ENCODE measurements around the gene RAD51B. TPM values are rescaled to one million over a fixed set of nuclear protein-coding genes. Genes with fewer than 3 reads are reported as not detected.

RAD51B gene
- total RNA-seq, 1 experiment from 2014 or later, result 14.2 TPM

DNA sequence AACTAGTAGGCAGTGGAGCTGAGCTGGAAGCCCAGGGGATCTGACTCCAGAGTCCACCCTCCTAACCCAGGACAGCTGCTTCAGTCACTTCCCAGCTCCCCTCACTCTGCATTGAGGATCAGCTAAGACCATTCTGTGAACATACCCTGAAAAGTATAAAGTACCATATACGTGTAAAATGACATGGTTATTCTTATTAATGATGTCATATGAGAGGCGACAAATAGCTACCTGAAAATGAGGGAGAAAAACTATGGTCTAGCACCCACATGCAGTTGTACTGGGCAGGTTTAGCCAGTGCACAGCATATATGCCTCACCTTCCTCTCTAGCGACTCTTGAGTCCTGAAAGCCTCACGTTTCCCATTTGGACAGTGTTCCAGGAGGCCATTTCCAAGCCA lies 461.9 kb downstream of the RAD51B start:
- H3K4me1 Mint-ChIP-seq, result peaks cover 24% of the 10 kb centered on the region
- ChIA-PET CTCF (no interaction called here), POLR2A (no interaction called here)
- H3K9me3 Mint-ChIP-seq, result no peaks in the 10 kb centered on the region
- ATAC-seq (no peak), DNase-seq (ENCODE audit: low spot score) (no peak)
- no peak overlapping the region for H3K27ac Mint-ChIP-seq
- TF ChIP-seq ZNF317 (CRISPR knock-in tag; IDR thresholded peaks at IDR 0.05; ENCODE audit: borderline replicate concordance, low read depth) (no peak), SMAD4 (CRISPR knock-in tag; IDR thresholded peaks at IDR 0.05) (no peak), ZMAT4 (CRISPR knock-in tag; IDR thresholded peaks at IDR 0.05) (no peak), E2F5 (CRISPR knock-in tag; IDR thresholded peaks at IDR 0.05) (no peak), ZNF138 (CRISPR knock-in tag; conservative IDR thresholded peaks at IDR 0.05) (no peak), FOXK1 (CRISPR knock-in tag; IDR thresholded peaks at IDR 0.05) (no peak), ZNF121 (CRISPR knock-in tag; IDR thresholded peaks at IDR 0.05) (no peak), STAT6 (CRISPR knock-in tag; conservative IDR thresholded peaks at IDR 0.05; ENCODE audit: low read depth) (no peak), OVOL2 (CRISPR knock-in tag; IDR thresholded peaks at IDR 0.05; ENCODE audit: borderline replicate concordance) (no peak), PRDM15 (CRISPR knock-in tag; IDR thresholded peaks at IDR 0.05) (no peak), ESRRA (CRISPR knock-in tag; IDR thresholded peaks at IDR 0.05; ENCODE audit: borderline replicate concordance) (no peak), GTF2I (CRISPR knock-in tag; conservative IDR thresholded peaks at IDR 0.05) (no peak), SMAD3 (CRISPR knock-in tag; IDR thresholded peaks at IDR 0.05; ENCODE audit: borderline replicate concordance) (no peak), ZNF219 (CRISPR knock-in tag; IDR thresholded peaks at IDR 0.05; ENCODE audit: borderline replicate concordance) (no peak), CREM (CRISPR knock-in tag; IDR thresholded peaks at IDR 0.05) (no peak)
- TF ChIP-seq, protein P1, sequence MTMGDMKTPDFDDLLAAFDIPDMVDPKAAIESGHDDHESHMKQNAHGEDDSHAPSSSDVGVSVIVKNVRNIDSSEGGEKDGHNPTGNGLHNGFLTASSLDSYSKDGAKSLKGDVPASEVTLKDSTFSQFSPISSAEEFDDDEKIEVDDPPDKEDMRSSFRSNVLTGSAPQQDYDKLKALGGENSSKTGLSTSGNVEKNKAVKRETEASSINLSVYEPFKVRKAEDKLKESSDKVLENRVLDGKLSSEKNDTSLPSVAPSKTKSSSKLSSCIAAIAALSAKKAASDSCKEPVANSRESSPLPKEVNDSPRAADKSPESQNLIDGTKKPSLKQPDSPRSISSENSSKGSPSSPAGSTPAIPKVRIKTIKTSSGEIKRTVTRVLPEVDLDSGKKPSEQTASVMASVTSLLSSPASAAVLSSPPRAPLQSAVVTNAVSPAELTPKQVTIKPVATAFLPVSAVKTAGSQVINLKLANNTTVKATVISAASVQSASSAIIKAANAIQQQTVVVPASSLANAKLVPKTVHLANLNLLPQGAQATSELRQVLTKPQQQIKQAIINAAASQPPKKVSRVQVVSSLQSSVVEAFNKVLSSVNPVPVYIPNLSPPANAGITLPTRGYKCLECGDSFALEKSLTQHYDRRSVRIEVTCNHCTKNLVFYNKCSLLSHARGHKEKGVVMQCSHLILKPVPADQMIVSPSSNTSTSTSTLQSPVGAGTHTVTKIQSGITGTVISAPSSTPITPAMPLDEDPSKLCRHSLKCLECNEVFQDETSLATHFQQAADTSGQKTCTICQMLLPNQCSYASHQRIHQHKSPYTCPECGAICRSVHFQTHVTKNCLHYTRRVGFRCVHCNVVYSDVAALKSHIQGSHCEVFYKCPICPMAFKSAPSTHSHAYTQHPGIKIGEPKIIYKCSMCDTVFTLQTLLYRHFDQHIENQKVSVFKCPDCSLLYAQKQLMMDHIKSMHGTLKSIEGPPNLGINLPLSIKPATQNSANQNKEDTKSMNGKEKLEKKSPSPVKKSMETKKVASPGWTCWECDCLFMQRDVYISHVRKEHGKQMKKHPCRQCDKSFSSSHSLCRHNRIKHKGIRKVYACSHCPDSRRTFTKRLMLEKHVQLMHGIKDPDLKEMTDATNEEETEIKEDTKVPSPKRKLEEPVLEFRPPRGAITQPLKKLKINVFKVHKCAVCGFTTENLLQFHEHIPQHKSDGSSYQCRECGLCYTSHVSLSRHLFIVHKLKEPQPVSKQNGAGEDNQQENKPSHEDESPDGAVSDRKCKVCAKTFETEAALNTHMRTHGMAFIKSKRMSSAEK (CRISPR knock-in tag; IDR thresholded peaks at IDR 0.05; ENCODE audit: borderline replicate concordance), result no peak
- TF ChIP-seq, protein P2, sequence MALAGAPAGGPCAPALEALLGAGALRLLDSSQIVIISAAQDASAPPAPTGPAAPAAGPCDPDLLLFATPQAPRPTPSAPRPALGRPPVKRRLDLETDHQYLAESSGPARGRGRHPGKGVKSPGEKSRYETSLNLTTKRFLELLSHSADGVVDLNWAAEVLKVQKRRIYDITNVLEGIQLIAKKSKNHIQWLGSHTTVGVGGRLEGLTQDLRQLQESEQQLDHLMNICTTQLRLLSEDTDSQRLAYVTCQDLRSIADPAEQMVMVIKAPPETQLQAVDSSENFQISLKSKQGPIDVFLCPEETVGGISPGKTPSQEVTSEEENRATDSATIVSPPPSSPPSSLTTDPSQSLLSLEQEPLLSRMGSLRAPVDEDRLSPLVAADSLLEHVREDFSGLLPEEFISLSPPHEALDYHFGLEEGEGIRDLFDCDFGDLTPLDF (CRISPR knock-in tag; IDR thresholded peaks at IDR 0.05), result no peak
- TF ChIP-seq, protein P3, sequence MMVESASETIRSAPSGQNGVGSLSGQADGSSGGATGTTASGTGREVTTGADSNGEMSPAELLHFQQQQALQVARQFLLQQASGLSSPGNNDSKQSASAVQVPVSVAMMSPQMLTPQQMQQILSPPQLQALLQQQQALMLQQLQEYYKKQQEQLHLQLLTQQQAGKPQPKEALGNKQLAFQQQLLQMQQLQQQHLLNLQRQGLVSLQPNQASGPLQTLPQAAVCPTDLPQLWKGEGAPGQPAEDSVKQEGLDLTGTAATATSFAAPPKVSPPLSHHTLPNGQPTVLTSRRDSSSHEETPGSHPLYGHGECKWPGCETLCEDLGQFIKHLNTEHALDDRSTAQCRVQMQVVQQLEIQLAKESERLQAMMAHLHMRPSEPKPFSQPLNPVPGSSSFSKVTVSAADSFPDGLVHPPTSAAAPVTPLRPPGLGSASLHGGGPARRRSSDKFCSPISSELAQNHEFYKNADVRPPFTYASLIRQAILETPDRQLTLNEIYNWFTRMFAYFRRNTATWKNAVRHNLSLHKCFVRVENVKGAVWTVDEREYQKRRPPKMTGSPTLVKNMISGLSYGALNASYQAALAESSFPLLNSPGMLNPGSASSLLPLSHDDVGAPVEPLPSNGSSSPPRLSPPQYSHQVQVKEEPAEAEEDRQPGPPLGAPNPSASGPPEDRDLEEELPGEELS (CRISPR knock-in tag; IDR thresholded peaks at IDR 0.05), result no peak
- H3K4me3 Mint-ChIP-seq, result no peak overlapping the region
- H3K36me3 Mint-ChIP-seq, result no peaks in the 10 kb centered on the region
- H3K27me3 Mint-ChIP-seq (ENCODE audit: low read depth), result no peaks in the 10 kb centered on the region
